ENCODE data around the gene REG3G.

REG3G gene

GRCh38 chr2:79065201-79065600 is 39.7 kb downstream of the REG3G start:
- H3K4me3 ChIP-seq (ENCODE audit: low read depth, low read length): no peak overlapping the region
- TF ChIP-seq, protein P1, sequence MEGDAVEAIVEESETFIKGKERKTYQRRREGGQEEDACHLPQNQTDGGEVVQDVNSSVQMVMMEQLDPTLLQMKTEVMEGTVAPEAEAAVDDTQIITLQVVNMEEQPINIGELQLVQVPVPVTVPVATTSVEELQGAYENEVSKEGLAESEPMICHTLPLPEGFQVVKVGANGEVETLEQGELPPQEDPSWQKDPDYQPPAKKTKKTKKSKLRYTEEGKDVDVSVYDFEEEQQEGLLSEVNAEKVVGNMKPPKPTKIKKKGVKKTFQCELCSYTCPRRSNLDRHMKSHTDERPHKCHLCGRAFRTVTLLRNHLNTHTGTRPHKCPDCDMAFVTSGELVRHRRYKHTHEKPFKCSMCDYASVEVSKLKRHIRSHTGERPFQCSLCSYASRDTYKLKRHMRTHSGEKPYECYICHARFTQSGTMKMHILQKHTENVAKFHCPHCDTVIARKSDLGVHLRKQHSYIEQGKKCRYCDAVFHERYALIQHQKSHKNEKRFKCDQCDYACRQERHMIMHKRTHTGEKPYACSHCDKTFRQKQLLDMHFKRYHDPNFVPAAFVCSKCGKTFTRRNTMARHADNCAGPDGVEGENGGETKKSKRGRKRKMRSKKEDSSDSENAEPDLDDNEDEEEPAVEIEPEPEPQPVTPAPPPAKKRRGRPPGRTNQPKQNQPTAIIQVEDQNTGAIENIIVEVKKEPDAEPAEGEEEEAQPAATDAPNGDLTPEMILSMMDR (IDR thresholded peaks at IDR 0.05; ENCODE audit: control insufficient read depth, extremely low read depth, insufficient read depth): no peak
- no peak for DNase-seq (ENCODE audit: low read depth)

- TF ChIP-seq, protein P1 (IDR thresholded peaks at IDR 0.05; ENCODE audit: control insufficient read depth, extremely low read depth, insufficient read depth): no peak
These were observed 45.6 kb downstream of the REG3G start for GRCh38 chr2:79071078-79071477.

More at GRCh38 chr2:79071078-79071477, 45.6 kb downstream of the REG3G start:
- no peak overlapping the region for H3K4me3 ChIP-seq (ENCODE audit: low read depth, low read length)
- DNase-seq (ENCODE audit: low read depth): no peak
